ENCODE results near the gene HDGF. TPM values are rescaled to one million over a fixed set of nuclear protein-coding genes. Genes with fewer than 3 reads are reported as not detected.

Gene HDGF
- total and polyA plus RNA-seq, 2 of the 8 experiments (the other 6 are each of a cell fraction or from before 2014, with no cell fraction given): 145 to 391 TPM

DNA sequence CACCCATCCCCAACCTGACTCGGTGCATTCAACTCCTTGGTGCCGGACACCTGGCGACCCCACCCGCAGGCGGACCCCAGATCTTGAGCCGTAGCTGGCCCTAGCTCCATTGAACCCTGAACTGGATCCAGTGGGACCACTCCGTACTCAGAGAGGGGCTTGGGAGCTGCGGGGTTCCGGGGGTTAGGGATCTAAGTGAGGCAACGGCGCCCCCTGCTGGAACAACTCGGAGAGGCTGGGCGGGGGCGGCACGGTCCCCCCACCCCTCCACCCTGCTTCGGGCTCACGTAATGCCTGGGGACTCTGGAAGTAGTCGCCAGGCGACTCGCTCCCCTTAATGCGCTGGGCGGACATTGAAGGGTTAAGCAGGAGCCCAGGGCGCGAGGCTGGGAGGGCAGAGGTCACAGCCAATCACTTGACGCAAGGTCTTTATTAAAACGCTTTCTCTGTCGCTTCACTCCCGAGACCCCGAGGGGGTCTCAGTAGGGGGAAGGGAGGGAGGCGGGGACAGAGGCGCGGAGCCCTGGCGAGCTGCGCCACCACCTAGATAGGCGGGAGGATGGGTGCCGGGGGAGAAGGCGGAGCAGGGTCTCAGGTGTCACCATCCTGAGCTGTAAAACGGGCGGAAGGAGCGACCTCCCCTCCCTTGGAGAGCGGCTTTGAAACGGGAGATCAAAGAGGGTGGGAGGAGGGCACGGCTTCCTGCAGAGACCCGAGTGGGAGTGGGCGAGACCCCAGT, 45.4 kb downstream of the HDGF start (continued):
- TF ChIP-seq RXRA (IDR thresholded peaks at IDR 0.05; ENCODE audit: insufficient read depth, low read depth, low read length) (0 out of 2 replicates have a peak, but pooled peaks have one; percentile 60), CHD1 (IDR thresholded peaks at IDR 0.05; ENCODE audit: low read depth, low read length) (no peak), SIRT6 (IDR thresholded peaks at IDR 0.05; ENCODE audit: low read length) (no peak), SIX5 (IDR thresholded peaks at IDR 0.05; ENCODE audit: low read depth, low read length) (no peak), NRF1 (IDR thresholded peaks at IDR 0.05; ENCODE audit: low read depth, low read length) (no peak), HDAC6 (IDR thresholded peaks at IDR 0.05; ENCODE audit: low read depth, low read length) (no peak), JUN (IDR thresholded peaks at IDR 0.05; ENCODE audit: low read depth, low read length) (0 out of 2 replicates have a peak, but pooled peaks have one; percentile 40), GTF2F1 (IDR thresholded peaks at IDR 0.05; ENCODE audit: borderline replicate concordance, low read depth, low read length) (no peak), SIN3A (conservative IDR thresholded peaks at IDR 0.05 in 1 of 2, IDR thresholded peaks at IDR 0.05 in 1 of 2; ENCODE audit: low read depth in 1 of 2, low read length in 2 of 2) (peak; percentile 27 to 65; a peak in 2 of 4 replicates), JUND (IDR thresholded peaks at IDR 0.05; ENCODE audit: low read length) (peak; percentile 61; the same call in 1 of the 2 replicates), BRCA1 (IDR thresholded peaks at IDR 0.05; ENCODE audit: low read depth, low read length) (no peak), SP4 (IDR thresholded peaks at IDR 0.05; ENCODE audit: low read length) (peak; percentile 69; the same call in 1 of the 2 replicates), POLR2A (IDR thresholded peaks at IDR 0.05; ENCODE audit: control extremely low read depth in 1 of 2, low read depth in 2 of 2, low read length in 2 of 2) (no peak), KDM1A (IDR thresholded peaks at IDR 0.05; ENCODE audit: borderline replicate concordance, low read length) (no peak), CBX5 (IDR thresholded peaks at IDR 0.05; ENCODE audit: low read depth, low read length) (no peak), POU5F1 (IDR thresholded peaks at IDR 0.05; ENCODE audit: low read depth, low read length) (no peak), TAF7 (optimal IDR thresholded peaks at IDR 0.05; ENCODE audit: borderline replicate concordance, low read depth, low read length) (peak; percentile 36), RBBP5 (IDR thresholded peaks at IDR 0.05; ENCODE audit: borderline replicate concordance, low read depth, low read length) (no peak)
- TF ChIP-seq, protein P1, sequence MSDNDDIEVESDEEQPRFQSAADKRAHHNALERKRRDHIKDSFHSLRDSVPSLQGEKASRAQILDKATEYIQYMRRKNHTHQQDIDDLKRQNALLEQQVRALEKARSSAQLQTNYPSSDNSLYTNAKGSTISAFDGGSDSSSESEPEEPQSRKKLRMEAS (IDR thresholded peaks at IDR 0.05): peak; percentile 73; the same call in 1 of the 2 replicates
- TF ChIP-seq, protein P2, sequence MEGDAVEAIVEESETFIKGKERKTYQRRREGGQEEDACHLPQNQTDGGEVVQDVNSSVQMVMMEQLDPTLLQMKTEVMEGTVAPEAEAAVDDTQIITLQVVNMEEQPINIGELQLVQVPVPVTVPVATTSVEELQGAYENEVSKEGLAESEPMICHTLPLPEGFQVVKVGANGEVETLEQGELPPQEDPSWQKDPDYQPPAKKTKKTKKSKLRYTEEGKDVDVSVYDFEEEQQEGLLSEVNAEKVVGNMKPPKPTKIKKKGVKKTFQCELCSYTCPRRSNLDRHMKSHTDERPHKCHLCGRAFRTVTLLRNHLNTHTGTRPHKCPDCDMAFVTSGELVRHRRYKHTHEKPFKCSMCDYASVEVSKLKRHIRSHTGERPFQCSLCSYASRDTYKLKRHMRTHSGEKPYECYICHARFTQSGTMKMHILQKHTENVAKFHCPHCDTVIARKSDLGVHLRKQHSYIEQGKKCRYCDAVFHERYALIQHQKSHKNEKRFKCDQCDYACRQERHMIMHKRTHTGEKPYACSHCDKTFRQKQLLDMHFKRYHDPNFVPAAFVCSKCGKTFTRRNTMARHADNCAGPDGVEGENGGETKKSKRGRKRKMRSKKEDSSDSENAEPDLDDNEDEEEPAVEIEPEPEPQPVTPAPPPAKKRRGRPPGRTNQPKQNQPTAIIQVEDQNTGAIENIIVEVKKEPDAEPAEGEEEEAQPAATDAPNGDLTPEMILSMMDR (IDR thresholded peaks at IDR 0.05; ENCODE audit: control extremely low read depth in 1 of 3, insufficient read depth in 1 of 3, low read depth in 1 of 3, low read length in 3 of 3): peak; percentile 72 to 86 (median 81)
- TF ChIP-seq, protein P3, sequence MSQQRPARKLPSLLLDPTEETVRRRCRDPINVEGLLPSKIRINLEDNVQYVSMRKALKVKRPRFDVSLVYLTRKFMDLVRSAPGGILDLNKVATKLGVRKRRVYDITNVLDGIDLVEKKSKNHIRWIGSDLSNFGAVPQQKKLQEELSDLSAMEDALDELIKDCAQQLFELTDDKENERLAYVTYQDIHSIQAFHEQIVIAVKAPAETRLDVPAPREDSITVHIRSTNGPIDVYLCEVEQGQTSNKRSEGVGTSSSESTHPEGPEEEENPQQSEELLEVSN (IDR thresholded peaks at IDR 0.05): 0 out of 2 replicates have a peak, but pooled peaks have one; percentile 23

All from H1 (cell line).